Muscle of arm (tissue), 12 donors: ENCODE results near the gene ANKRD33. TPM values are rescaled to one million over a fixed set of nuclear protein-coding genes. Genes with fewer than 3 reads are reported as not detected.

Experiments used
- polyA plus RNA-seq, 12 donors: library from polyadenylated mRNA; unstranded; fragments of 120-200 nt; gene quantifications; one replicate each; pipeline ENCODE4 v1.2.1, GENCODE V29; 2013; ENCODE audit not compliant: insufficient read length in 12 of 12

ANKRD33 gene
- polyA plus RNA-seq, 12 donors = 0.08 to 0.36 (median 0.20) TPM; not detected in 6

Other genes starting within 250 kb of the ANKRD33 start
- 1 to 10 TPM in 8 of 12 donors, under 1 TPM in 3, not detected in 1; 0.78 to 2.8 (median 1.2) TPM for gene FIGNL2, start 39.4 kb upstream of the ANKRD33 start, polyA plus RNA-seq
- gene ACVRL1, start 19.4 kb downstream of the ANKRD33 start, polyA plus RNA-seq = 10 to 100 TPM in 11 of 12 donors, not detected in 1; 39.3 to 55.1 (median 47.0) TPM
- 10 to 100 TPM in 11 of 12 donors, not detected in 1; 13.1 to 20.9 (median 16.2) TPM for gene ACVR1B, start 63.6 kb downstream of the ANKRD33 start, polyA plus RNA-seq
- 10 to 100 TPM in 11 of 12 donors, not detected in 1; 11.9 to 22.5 (median 14.9) TPM for gene TAMALIN, start 118.8 kb downstream of the ANKRD33 start, polyA plus RNA-seq
- gene NR4A1, start 163.3 kb downstream of the ANKRD33 start, polyA plus RNA-seq = 100 to 1,000 TPM in 2 of 12 donors, 10 to 100 TPM in 9, not detected in 1; 17.2 to 132 (median 32.6) TPM
- 10 to 100 TPM in 11 of 12 donors, not detected in 1; 16.1 to 32.0 (median 23.8) TPM for gene ATG101, start 181.9 kb downstream of the ANKRD33 start, polyA plus RNA-seq
- gene SMIM41, start 191.6 kb downstream of the ANKRD33 start, polyA plus RNA-seq = under 1 TPM in 2 of 12 donors, not detected in 10; 0.19 to 0.44 TPM